ENCODE measurements around the gene TMEM86A.

The TMEM86A gene

DNA sequence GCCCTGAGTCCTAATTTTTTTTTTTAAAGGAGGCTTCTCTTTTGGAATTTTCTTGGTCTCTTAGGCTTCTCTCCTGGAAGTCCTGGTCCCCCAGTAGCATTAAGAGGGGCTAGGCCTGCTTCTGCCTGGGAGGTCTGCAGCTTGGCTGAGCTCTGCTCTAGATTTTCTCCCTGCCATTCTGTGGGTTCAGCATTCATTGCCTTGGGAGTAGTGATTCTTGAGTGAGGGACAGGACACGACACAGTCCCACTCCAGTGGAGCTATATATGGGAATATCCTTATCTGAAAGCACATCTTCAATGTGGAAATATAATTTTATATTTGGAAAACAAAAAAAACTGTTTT lies 23.7 kb downstream of the TMEM86A start:
- Histone ChIP-seq H3K4me3 (ENCODE audit: insufficient read depth, low read length, poor library complexity, severe bottlenecking) (no peak overlapping the region), H3K4me2 (ENCODE audit: low read depth, low read length, poor library complexity, severe bottlenecking) (peak overlapping the region; percentile 81), H2AFZ (ENCODE audit: low read depth, low read length, severe bottlenecking) (peak overlapping the region; percentile 87), H3K27ac (ENCODE audit: low read depth, low read length) (no peak overlapping the region), H3K9me2 (replicated peaks; ENCODE audit: insufficient read depth, low read length) (no peaks in the 10 kb centered on the region), H4K20me1 (ENCODE audit: low read depth, low read length) (no peaks in the 10 kb centered on the region), H3K36me3 (ENCODE audit: low read length) (no peaks in the 10 kb centered on the region), H3K9me3 (ENCODE audit: insufficient read depth, low read length) (no peaks in the 10 kb centered on the region), H3K79me2 (ENCODE audit: insufficient read depth, low read length) (no peaks in the 10 kb centered on the region), H3K27me3 (ENCODE audit: low read length) (no peaks in the 10 kb centered on the region), H3K9ac (ENCODE audit: low read length) (no peak overlapping the region; the same call in 1 of the 2 replicates), H3F3A (ENCODE audit: insufficient read depth) (no peaks in the 10 kb centered on the region)
- TF ChIP-seq CTCF (IDR thresholded peaks at IDR 0.05; ENCODE audit: insufficient read depth, low read length, poor library complexity, severe bottlenecking) = no peak

DNA sequence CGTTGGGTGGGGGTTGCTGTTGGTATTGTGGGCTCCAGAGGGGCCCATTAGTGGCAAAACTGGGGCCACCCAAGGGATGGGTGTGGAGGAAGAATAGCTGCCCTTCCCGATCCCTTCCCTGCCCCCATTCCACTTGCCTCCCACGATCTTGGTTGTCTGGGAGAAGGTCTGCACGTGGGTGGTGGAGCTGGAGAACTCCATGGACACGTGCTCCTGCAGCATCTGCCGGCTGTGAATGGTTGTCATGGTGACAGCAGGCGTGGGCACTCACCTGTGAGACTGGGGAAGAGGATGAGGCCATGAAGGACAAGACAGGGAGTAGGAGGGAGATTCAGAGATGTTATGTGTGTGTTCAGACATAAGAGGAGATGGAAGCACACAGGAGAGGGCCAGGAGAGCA lies 25.4 kb downstream of the TMEM86A start:
- Histone ChIP-seq H3K4me2 (ENCODE audit: low read depth, low read length, poor library complexity, severe bottlenecking) (no peak overlapping the region), H3K79me2 (ENCODE audit: insufficient read depth, low read length) (no peaks in the 10 kb centered on the region), H3K27me3 (ENCODE audit: low read length) (no peaks in the 10 kb centered on the region), H3K9me2 (replicated peaks; ENCODE audit: insufficient read depth, low read length) (no peaks in the 10 kb centered on the region), H3F3A (ENCODE audit: insufficient read depth) (no peaks in the 10 kb centered on the region), H3K4me3 (ENCODE audit: insufficient read depth, low read length, poor library complexity, severe bottlenecking) (no peak overlapping the region), H3K9ac (ENCODE audit: low read length) (no peak overlapping the region), H3K36me3 (ENCODE audit: low read length) (no peaks in the 10 kb centered on the region), H4K20me1 (ENCODE audit: low read depth, low read length) (no peaks in the 10 kb centered on the region), H3K27ac (ENCODE audit: low read depth, low read length) (no peak overlapping the region), H3K9me3 (ENCODE audit: insufficient read depth, low read length) (no peaks in the 10 kb centered on the region), H2AFZ (ENCODE audit: low read depth, low read length, severe bottlenecking) (no peak overlapping the region)
- TF ChIP-seq CTCF (IDR thresholded peaks at IDR 0.05; ENCODE audit: insufficient read depth, low read length, poor library complexity, severe bottlenecking) = no peak
- no peak for TF ChIP-seq EZH2phosphoT487 (conservative IDR thresholded peaks at IDR 0.05; ENCODE audit: low read length)

DNA sequence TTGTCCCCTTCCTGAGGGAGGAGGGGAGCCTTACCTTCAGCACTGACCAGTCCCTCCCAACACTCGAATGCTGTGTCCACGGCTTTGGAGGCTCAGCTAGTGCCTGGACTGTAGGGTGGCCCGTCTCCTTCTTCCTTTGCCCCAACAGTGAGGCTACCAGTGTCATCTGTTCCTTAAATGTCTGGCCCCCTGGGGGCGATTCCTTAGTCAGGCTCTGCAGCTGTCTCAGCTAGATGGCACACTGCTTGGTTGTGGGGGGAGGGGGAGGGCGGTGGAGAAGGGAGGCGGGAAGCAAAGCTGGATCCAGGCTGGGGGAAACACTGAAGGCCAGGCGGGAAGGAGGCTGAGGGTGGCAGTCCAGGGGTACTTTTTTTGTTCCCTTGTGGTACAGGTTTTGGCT lies 27.5 kb downstream of the TMEM86A start, which contains the start of gene IGSF22:
Gene IGSF22, minus strand, starts transcription at position 149 of the 400 bp plus-strand sequence. CDS start 1,952 bp downstream, outside the sequence.
- Histone ChIP-seq H2AFZ (ENCODE audit: low read depth, low read length, severe bottlenecking) (no peak within 1 kb of the TSS), H3K4me2 (ENCODE audit: low read depth, low read length, poor library complexity, severe bottlenecking) (no peak within 1 kb of the TSS), H3K27me3 (ENCODE audit: low read length) (no peaks in the 10 kb centered on the region), H3K9me2 (replicated peaks; ENCODE audit: insufficient read depth, low read length) (no peaks in the 10 kb centered on the region), H3F3A (ENCODE audit: insufficient read depth) (no peaks in the 10 kb centered on the region), H3K36me3 (ENCODE audit: low read length) (no peaks in the 10 kb centered on the region), H3K27ac (ENCODE audit: low read depth, low read length) (no peak within 1 kb of the TSS), H3K79me2 (ENCODE audit: insufficient read depth, low read length) (no peaks in the 10 kb centered on the region), H4K20me1 (ENCODE audit: low read depth, low read length) (no peaks in the 10 kb centered on the region), H3K4me3 (ENCODE audit: insufficient read depth, low read length, poor library complexity, severe bottlenecking) (no peak within 1 kb of the TSS), H3K9me3 (ENCODE audit: insufficient read depth, low read length) (no peaks in the 10 kb centered on the region), H3K9ac (ENCODE audit: low read length) (no peak within 1 kb of the TSS)
- TF ChIP-seq CTCF (IDR thresholded peaks at IDR 0.05; ENCODE audit: insufficient read depth, low read length, poor library complexity, severe bottlenecking) (no peak), EZH2phosphoT487 (conservative IDR thresholded peaks at IDR 0.05; ENCODE audit: low read length) (no peak)
